NT2/D1 (cell line): ENCODE data around the gene ACTN4.

Experiments used
- DNase-seq: peaks from one replicate; pipeline ENCODE4 v3.0.0-alpha.2; 2011; ENCODE audit warnings: low read depth, low spot score
- H3K27me3 ChIP-seq: 2 replicates; pipeline ENCODE4 v1.6.0; 2011; ENCODE audit warnings: mild to moderate bottlenecking; ENCODE audit not compliant: insufficient read length, insufficient read depth
- H3K36me3 ChIP-seq: 2 replicates; pipeline ENCODE4 v1.6.1; 2011; ENCODE audit warnings: mild to moderate bottlenecking, low read length, mixed read lengths; ENCODE audit not compliant: insufficient read depth, insufficient read length
- H3K4me1 ChIP-seq: 2 replicates; pipeline ENCODE4 v1.5.1; 2011; ENCODE audit not compliant: insufficient read depth, insufficient read length
- H3K4me3 ChIP-seq: 2 replicates; pipeline ENCODE4 v1.5.1; 2011; ENCODE audit warnings: low read depth; ENCODE audit not compliant: insufficient read length
- H3K9ac ChIP-seq: 2 replicates; pipeline ENCODE4 v1.6.0; 2011; ENCODE audit warnings: low read depth; ENCODE audit not compliant: insufficient read length
- H3K9me3 ChIP-seq: 2 replicates; pipeline ENCODE4 v1.5.1; 2011; ENCODE audit warnings: mild to moderate bottlenecking, low read length; ENCODE audit not compliant: insufficient read depth
- SUZ12 ChIP-seq: IDR thresholded peaks from 2 replicates; pipeline ENCODE4 v1.6.1; 2011; ENCODE audit not compliant: insufficient read length, insufficient read depth; ENCODE audit errors: extremely low read depth
- YY1 ChIP-seq: IDR thresholded peaks from 2 replicates; pipeline ENCODE4 v1.6.1; 2011; ENCODE audit not compliant: insufficient read length, insufficient read depth
- ZNF274 ChIP-seq: IDR thresholded peaks from 2 replicates; pipeline ENCODE4 v1.6.1; 2011; ENCODE audit warnings: mild to moderate bottlenecking, low read depth, low read length

Gene ACTN4

DNA sequence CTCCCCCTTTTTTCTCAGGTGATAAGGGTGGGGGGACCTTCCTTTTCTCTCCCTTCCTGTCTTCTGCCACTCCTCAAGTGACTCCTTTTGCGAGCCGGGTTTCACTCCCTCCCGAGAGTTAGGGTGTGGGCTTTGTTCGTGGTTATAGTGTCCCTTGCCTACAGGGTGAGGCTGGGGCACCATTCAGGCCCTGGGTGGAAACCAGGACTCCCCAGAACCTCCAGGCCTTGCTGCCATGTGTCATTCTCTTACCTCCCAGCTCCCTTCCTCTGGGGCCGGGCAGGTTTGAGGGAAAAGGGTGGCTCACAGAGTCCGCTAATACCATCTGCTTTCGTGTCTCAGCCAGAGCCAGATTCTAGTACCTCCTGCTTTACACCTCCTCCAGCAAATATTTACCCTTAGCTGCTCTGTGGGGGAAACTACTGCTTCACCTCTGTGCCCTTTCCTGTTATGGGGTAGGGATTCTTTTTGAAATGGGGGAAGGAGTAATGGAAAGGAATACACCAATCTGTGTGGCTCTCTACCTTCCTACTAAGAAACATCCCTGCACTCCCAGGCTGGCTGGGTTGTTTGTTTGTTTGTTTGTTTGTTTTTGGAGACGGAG is 2.8 kb downstream of the ACTN4 start:
- Histone ChIP-seq H3K4me1 (peaks cover 9% of the 10 kb centered on the region), H3K9ac (peak overlapping the region; percentile 50), H3K36me3 (peaks cover 29% of the 10 kb centered on the region), H3K27me3 (no peaks in the 10 kb centered on the region), H3K9me3 (no peaks in the 10 kb centered on the region), H3K4me3 (peak overlapping the region; percentile 91)
- TF ChIP-seq SUZ12 (no peak), YY1 (no peak), ZNF274 (no peak)
- DNase-seq: no peak

DNA sequence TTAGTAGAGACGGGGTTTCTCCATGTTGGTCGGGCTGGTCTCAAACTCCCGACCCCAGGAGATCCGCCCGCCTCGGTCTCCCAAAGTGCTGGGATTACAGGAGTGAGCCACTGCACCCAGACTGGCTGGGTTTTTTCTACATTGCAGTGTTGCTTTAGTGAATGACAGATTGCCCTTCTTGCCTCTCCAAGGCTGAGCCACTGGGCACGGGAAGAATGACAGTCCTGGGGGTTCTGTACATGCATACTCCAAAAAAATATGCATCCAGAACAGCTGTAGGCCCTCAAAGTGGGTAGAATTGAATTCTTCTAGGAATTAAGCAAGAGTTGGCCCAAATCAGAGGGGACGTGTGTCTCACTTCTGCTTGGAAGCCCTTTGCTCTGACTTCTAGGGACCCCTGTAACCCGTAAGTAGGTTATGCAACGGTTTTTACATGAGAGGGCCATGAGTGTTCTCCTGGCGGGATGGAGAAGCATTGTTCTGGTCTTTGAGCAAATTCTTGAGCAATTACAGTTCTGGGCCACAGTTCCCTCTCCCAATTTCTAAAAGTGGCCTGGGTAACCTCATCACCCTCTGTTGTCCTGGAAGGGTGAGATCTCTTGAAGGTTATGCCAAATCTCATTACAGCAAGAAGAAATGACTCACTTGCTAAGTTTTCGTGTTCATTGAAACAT is 3.6 kb downstream of the ACTN4 start:
- no peak overlapping the region for H3K4me3 ChIP-seq
- no peak overlapping the region for H3K9ac ChIP-seq
- H3K4me1 ChIP-seq: peaks cover 9% of the 10 kb centered on the region
- TF ChIP-seq SUZ12 (no peak), YY1 (no peak), ZNF274 (no peak)
- peaks cover 36% of the 10 kb centered on the region for H3K36me3 ChIP-seq
- no peaks in the 10 kb centered on the region for H3K27me3 ChIP-seq
- no peak for DNase-seq
- H3K9me3 ChIP-seq: no peaks in the 10 kb centered on the region

DNA sequence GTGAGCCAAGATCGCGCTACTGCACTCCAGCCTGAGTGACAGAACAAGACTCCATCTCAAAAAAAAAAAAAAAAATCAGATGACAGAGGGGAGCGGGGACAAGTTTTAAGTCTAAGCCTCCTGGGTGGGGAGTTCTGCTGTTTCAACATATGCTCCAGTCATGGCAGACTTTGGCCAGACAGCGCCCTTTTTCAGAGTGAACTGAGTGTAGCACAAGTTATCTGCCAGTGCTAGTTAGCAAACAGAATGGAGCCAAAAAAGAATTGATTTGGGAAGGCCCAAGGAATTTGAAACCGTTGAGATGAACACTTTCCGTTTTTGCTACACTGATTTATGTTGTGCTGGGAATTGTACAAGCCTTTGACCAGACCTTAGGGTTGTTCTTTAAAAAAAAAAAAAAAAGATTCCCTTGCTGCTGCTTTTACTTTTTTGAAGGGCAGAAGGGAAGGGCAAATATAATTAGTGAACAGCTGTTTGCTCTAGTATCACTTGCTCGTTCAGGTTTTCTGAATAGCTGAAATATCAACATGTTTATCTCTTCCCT is 5.7 kb downstream of the ACTN4 start:
- H3K9me3 ChIP-seq: no peaks in the 10 kb centered on the region
- no peaks in the 10 kb centered on the region for H3K27me3 ChIP-seq
- peaks cover 43% of the 10 kb centered on the region for H3K36me3 ChIP-seq
- H3K4me1 ChIP-seq: peaks cover 12% of the 10 kb centered on the region
- no peak overlapping the region for H3K9ac ChIP-seq
- TF ChIP-seq YY1 (no peak), ZNF274 (no peak), SUZ12 (no peak)
- H3K4me3 ChIP-seq: no peak overlapping the region
- DNase-seq: no peak

DNA sequence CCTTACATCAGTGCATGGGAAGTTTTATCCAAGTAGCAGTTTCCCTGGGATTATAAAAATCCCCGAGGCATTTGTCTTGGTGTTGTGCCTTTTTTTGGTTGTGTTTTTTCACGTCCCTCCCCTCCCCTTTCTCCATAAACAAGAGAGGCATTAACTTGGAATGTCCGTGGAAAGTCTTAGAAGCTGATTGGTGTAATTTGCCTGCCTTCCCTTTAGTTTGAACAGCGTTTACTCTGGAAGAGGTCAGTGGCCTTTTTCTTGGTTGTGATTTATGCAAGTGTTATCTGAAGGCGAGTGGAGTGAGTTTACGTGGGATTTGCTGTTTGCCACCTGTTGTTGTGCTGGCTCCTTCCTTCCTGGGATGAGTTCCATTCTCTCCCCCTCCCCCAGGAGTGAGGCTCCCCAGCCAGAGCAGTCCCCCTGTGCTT is 7.2 kb downstream of the ACTN4 start:
- DNase-seq: no peak
- no peak overlapping the region for H3K9ac ChIP-seq
- H3K9me3 ChIP-seq: no peaks in the 10 kb centered on the region

DNA sequence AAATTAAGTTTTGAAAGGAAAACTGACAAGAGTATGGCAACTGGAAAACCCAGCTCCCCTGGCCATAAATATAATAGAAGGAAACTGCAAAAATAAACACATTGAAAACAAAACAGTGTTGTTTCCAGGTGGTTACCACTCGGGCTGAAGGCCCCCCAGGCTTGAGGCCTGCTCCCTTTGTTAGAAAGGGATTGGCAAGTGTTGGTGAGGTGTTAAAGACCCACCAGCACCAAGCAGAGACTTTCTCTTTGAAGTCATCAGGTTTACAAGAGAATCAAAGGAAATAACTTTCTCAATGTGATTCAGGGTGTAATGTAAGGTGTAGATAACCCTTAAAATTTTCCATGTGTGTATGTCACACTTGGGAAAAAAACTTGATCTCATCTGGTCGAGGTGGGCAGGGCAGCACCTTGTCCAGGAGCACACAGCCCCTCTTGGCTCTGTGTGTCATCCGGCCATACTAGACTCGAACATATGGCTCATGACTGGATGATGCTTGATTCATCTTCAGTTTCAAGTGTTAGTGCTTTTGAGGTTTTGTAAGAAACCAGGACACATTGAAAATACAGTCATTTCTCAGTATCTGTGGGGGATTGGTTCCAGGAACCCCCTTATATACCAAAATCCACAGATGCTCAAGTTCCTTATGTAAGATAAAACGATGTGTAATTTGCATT is 7.8 kb downstream of the ACTN4 start:
- no peaks in the 10 kb centered on the region for H3K9me3 ChIP-seq
- no peak for TF ChIP-seq SUZ12
- no peak for TF ChIP-seq ZNF274
- no peak for TF ChIP-seq YY1
- DNase-seq: no peak
- peaks cover 32% of the 10 kb centered on the region for H3K36me3 ChIP-seq
- H3K27me3 ChIP-seq: no peaks in the 10 kb centered on the region
- H3K4me1 ChIP-seq: peaks cover 5% of the 10 kb centered on the region
- no peak overlapping the region for H3K4me3 ChIP-seq
- no peak overlapping the region for H3K9ac ChIP-seq

More for the DNA sequence above, 7.2 kb downstream of the ACTN4 start:
- Histone ChIP-seq H3K27me3 (no peaks in the 10 kb centered on the region), H3K4me1 (peaks cover 11% of the 10 kb centered on the region), H3K36me3 (peaks cover 34% of the 10 kb centered on the region), H3K4me3 (no peak overlapping the region)
- TF ChIP-seq ZNF274 (no peak), SUZ12 (no peak), YY1 (no peak)

DNA sequence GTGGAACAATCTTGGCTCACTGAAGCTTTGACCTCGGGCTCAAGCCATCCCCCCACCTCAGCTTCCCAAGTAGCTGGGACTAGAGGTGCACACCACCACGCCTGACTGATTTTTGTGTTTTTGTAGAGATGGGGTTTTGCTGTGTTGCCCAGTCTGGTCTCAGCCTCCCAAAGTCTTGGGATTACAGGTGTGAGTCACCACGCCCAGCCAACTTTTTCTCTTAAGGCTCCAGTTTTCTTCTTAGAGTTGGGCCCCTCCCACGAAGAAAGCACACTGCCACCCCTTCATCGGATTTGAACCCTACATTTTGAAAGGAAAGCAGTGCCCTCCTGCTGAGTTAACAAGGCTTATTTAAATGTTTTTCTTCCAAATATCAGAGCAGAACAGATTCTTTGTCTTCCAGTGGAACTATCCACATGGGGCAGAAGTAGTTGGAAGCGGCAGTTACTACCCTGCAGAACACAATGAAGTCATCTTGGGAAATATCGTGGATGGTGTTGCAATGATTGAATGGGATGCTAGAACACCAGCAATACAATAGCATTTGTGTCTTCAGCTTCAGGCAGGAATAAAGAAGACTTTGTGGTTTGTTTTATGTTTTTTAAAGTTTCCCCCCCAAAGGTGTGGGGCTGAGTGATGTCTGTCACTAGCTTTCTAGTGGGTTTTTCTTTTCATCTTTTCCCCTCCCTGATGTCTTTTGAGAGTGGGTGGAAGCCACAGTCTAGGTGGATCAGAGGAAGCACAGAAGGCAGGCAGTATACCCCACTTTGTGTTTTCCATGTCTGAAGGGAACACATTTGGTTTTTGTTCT is 8.9 kb downstream of the ACTN4 start:
- TF ChIP-seq ZNF274 (no peak), YY1 (no peak), SUZ12 (no peak)
- no peak overlapping the region for H3K9ac ChIP-seq
- H3K27me3 ChIP-seq: no peaks in the 10 kb centered on the region
- H3K36me3 ChIP-seq: peaks cover 40% of the 10 kb centered on the region
- no peak for DNase-seq
- H3K4me1 ChIP-seq: peaks cover 4% of the 10 kb centered on the region
- H3K4me3 ChIP-seq: no peak overlapping the region
- H3K9me3 ChIP-seq: no peaks in the 10 kb centered on the region
